Measurements from ENCODE around the gene SND1.

The SND1 gene

DNA sequence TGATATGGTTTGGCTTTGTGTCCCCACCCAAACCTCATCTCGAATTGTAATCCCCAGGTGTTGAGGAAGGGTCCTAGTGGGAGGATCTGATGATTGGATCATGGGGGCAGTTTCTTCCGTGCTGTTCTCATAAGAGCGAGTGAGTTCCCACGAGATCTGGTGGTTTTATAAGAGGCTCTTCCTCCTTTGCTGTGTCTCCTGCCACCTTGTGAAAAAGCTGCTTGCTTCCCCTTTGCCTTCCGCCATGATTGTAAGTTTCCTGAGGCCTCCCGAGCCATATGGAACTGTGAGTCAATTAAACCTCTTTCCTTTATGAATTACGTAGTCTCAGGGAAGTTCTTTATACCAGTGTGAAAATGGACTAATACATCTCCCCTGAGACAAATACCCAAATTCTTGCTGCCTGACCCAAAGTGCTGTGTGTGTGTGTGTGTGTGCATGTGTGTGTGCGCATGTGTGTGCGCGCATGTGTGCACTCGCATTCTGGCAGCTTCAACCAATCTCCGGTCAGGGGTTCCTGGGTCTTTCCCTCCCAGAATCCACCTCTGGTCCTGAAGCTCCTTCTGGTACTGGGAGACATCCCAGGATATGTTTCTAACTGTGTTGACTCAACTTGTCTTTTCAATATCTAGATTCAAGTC, 477.4 kb downstream of the SND1 start:
- DNase-seq (ENCODE audit: low spot score) = no peak
- no peak for TF ChIP-seq CTCF (IDR thresholded peaks at IDR 0.05; ENCODE audit: extremely low read depth, missing control alignments)

DNA sequence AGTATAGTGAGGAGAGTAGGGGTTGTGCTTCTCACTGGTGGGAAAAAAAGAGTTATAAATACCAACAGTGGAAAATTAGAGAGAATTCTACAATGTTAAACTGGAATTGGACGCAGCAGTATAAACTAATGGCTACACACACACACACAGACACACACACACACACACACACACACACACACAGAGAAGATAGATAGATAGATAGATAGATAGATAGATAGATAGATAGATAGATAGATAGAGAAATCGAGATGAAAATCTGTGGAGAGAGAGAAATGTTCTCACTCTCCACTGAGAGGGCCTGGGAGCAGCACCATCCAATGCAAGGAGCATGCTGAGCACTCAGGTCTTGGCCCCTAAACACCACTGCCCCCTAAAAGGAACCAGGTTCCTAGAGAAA, 479.1 kb downstream of the SND1 start:
- no peak for DNase-seq (ENCODE audit: low spot score)
- TF ChIP-seq CTCF (IDR thresholded peaks at IDR 0.05; ENCODE audit: extremely low read depth, missing control alignments) = no peak

DNA sequence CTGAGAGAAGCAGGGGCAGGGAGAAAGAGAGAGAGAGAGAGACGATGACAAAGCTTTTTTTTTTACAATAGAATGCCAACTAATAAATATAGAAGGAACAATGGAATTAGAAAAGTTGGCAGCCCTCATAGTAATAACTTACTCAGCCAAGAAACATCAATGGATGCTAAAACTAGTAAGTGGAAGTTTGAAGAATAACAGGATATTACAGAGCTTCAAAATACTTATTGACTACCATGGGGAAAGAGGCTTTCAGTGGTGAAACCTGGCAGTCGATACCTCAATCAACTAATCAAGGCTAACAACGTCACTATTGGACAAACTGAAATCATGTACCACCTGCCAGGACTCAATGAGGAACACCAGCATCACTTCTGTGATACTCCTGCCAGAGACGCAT, 479.7 kb downstream of the SND1 start:
- DNase-seq (ENCODE audit: low spot score) = no peak

GRCh38 chr7:128132426-128133069, 480.6 kb downstream of the SND1 start:
- TF ChIP-seq CTCF (IDR thresholded peaks at IDR 0.05; ENCODE audit: extremely low read depth, missing control alignments) = no peak
- DNase-seq (ENCODE audit: low spot score) = no peak

More for the DNA sequence above, 479.7 kb downstream of the SND1 start:
- no peak for TF ChIP-seq CTCF (IDR thresholded peaks at IDR 0.05; ENCODE audit: extremely low read depth, missing control alignments)

GRCh38 chr7:128135159-128135514, 483.1 kb downstream of the SND1 start:
- TF ChIP-seq CTCF (IDR thresholded peaks at IDR 0.05; ENCODE audit: extremely low read depth, missing control alignments) = no peak
- no peak for DNase-seq (ENCODE audit: low spot score)

DNA sequence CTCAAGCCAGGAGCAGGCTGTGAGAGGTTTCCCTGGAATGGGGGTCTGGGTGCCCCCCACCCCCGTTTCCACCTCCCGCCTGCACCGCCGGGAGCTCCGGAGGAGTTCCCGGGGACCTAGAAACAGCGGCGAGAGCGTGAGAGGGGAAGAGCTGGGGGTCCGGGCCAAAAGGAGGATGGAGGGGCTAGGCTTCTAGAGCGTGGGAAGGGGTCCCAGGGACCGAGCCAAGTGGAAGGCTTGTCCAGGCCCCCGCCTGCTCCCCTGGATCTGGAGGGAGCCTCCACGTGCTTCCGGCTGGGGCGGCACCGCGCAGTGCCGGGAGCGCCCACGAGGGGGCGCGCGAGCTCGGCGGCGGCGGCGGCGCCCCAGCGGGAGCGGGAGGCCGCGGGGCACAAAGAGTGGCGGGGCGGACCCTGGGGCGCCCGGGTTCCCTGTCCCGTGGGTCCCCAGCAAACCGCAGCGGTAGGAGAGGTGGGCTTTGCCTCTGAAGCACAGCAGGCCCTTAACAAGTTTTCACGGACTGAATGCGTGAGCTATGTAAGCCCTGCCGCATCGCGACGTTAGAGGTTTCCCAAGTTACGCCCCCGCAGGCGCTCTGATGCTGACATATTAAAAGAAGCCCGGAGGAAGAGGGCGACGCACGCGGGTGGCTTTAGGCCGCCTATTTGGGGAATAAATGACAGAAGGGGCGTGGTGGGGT, 483.7 kb downstream of the SND1 start:
- DNase-seq (ENCODE audit: low spot score) = peak; percentile 90
- peak; percentile 97 for TF ChIP-seq CTCF (IDR thresholded peaks at IDR 0.05; ENCODE audit: extremely low read depth, missing control alignments)

DNA sequence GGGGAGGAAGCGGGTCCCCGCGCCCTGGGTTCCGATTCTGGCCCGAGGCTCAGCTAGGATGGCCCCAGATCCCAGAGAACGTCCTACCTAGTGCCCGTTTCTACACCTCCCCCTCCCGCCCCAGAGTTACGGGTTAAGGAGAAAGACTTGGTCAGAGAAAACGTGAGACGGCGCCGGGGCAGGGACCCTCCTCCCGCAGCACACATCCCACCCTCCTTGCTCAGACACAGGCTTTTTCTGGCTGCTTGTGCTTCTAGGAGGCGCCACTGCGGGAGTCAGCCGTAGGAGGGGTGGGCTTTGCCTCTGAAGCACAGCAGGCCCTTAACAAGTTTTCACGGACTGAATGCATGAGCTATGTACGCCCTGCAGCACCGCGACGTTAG, 484.2 kb downstream of the SND1 start:
- no peak for TF ChIP-seq CTCF (IDR thresholded peaks at IDR 0.05; ENCODE audit: extremely low read depth, missing control alignments)
- DNase-seq (ENCODE audit: low spot score) = no peak

Measured in GM20000 (cell line).